ENCODE measurements around the gene PHYKPL.

- peak in 1 of 3 experiments; percentile 18 for TF ChIP-seq CTCF (optimal IDR thresholded peaks at IDR 0.05 in 1 of 3, IDR thresholded peaks at IDR 0.05 in 1 of 3, conservative IDR thresholded peaks at IDR 0.05 in 1 of 3; ENCODE audit: extremely low read depth in 1 of 3, insufficient read depth in 2 of 3, low read length in 3 of 3)
- TF ChIP-seq EZH2 (IDR thresholded peaks at IDR 0.05; ENCODE audit: low read length) = no peak
Observed at GRCh38 chr5:178204182-178204934, 28.2 kb downstream of the PHYKPL start, which contains the start of gene HNRNPAB.
